GM12801 (cell line): ENCODE measurements around the gene UNK.

ENCODE experiments used
- CTCF ChIP-seq: IDR thresholded peaks from one replicate; pipeline ENCODE4 v1.5.1; 2011; ENCODE audit warnings: control low read depth; ENCODE audit not compliant: insufficient read length; ENCODE audit errors: extremely low read depth

UNK gene

GRCh38 chr17:75834928-75835653 is 50.5 kb downstream of the UNK start:
- TF ChIP-seq CTCF = no peak

- TF ChIP-seq CTCF = no peak
Measured at GRCh38 chr17:75835654-75835987, 51.0 kb downstream of the UNK start.

GRCh38 chr17:75836605-75837004 is 52.0 kb downstream of the UNK start:
- TF ChIP-seq CTCF = no peak

- no peak for TF ChIP-seq CTCF
Measured at GRCh38 chr17:75837899-75838298, 53.3 kb downstream of the UNK start.

GRCh38 chr17:75838410-75838809 is 53.8 kb downstream of the UNK start:
- TF ChIP-seq CTCF = no peak

GRCh38 chr17:75839942-75840798 is 55.6 kb downstream of the UNK start:
- no peak for TF ChIP-seq CTCF

- TF ChIP-seq CTCF = no peak
Measured at GRCh38 chr17:75840799-75841164, 56.2 kb downstream of the UNK start.
